NCI-H2171 (cell line): ENCODE data around the gene CFAP97.
"Not testable (repeated sequence)": the region's sequence is repeated elsewhere in the genome, so short reads cannot be mapped to it uniquely, and the experiment has no call there.

Source experiments
- DNase-seq: peaks from one replicate; lab custom pipeline; 2025; lab: John Stamatoyannopoulos, UW

CFAP97 gene

GRCh38 chr4:185139736-185140135 is 64.1 kb downstream of the CFAP97 start:
- DNase-seq, result no peak

- DNase-seq, result no peak
These were observed 65.6 kb downstream of the CFAP97 start for GRCh38 chr4:185138161-185138560.

GRCh38 chr4:185137233-185137925 is 66.4 kb downstream of the CFAP97 start:
- no peak for DNase-seq

GRCh38 chr4:185134307-185134869 is 69.4 kb downstream of the CFAP97 start:
- peak; percentile 2 for DNase-seq

GRCh38 chr4:185128272-185129119 is 75.3 kb downstream of the CFAP97 start:
- no peak for DNase-seq

- DNase-seq, result no peak
These were observed 76.5 kb downstream of the CFAP97 start for GRCh38 chr4:185127021-185127925.

GRCh38 chr4:185124006-185124405 is 79.8 kb downstream of the CFAP97 start:
- no peak for DNase-seq

GRCh38 chr4:185122681-185123345 is 81.0 kb downstream of the CFAP97 start:
- no peak for DNase-seq

- no peak for DNase-seq
These were observed 83.2 kb downstream of the CFAP97 start for GRCh38 chr4:185120631-185120946.

GRCh38 chr4:185119927-185120630 is 83.7 kb downstream of the CFAP97 start:
- DNase-seq, result no peak

- not testable (repeated sequence) for DNase-seq
These were observed 84.3 kb downstream of the CFAP97 start for GRCh38 chr4:185119467-185119866.

GRCh38 chr4:185118876-185119275 is 84.9 kb downstream of the CFAP97 start:
- no peak for DNase-seq

GRCh38 chr4:185117300-185117934 is 86.4 kb downstream of the CFAP97 start:
- DNase-seq, result no peak

GRCh38 chr4:185115827-185116232 is 88.0 kb downstream of the CFAP97 start:
- peak; percentile 81 for DNase-seq

- DNase-seq, result no peak
These were observed 90.5 kb downstream of the CFAP97 start for GRCh38 chr4:185113340-185113739.

GRCh38 chr4:185112104-185112503 is 91.7 kb downstream of the CFAP97 start:
- DNase-seq, result no peak

- DNase-seq, result no peak
These were observed 93.4 kb downstream of the CFAP97 start for GRCh38 chr4:185110375-185110823.

- no peak for DNase-seq
These were observed 94.1 kb downstream of the CFAP97 start for GRCh38 chr4:185109736-185110135.
